Esophagus (tissue), 2 donors: Measurements from ENCODE around the gene SCG3. TPM values are rescaled to one million over a fixed set of nuclear protein-coding genes. Genes with fewer than 3 reads are reported as not detected.
A peak's percentile ranks its signal among the peaks of the same experiment; 100 is the strongest.

ENCODE experiments used
- H3K27ac ChIP-seq, 2 donors: one replicate each; pipeline ENCODE4 v1.5.1; 2013; ENCODE audit warnings: low read depth in 2 of 2, mild to moderate bottlenecking in 2 of 2, inconsistent platforms in 1 of 2, low read length in 1 of 2, moderate library complexity in 1 of 2
- H3K27me3 ChIP-seq, 2 donors: one replicate each; pipeline ENCODE4 v1.6.1; 2013; ENCODE audit warnings: low read length in 2 of 2, control low read depth in 1 of 2, mild to moderate bottlenecking in 1 of 2; ENCODE audit not compliant: insufficient read depth in 2 of 2, control insufficient read depth in 1 of 2
- H3K36me3 ChIP-seq, 2 donors: one replicate each; pipeline ENCODE4 v1.6.1; 2013; ENCODE audit warnings: low read length in 1 of 2; ENCODE audit not compliant: control insufficient read depth in 2 of 2, insufficient read depth in 2 of 2
- H3K4me1 ChIP-seq, 2 donors: one replicate each; pipeline ENCODE4 v1.6.1; 2013; ENCODE audit warnings: low read length in 1 of 2; ENCODE audit not compliant: control insufficient read depth in 2 of 2, insufficient read depth in 2 of 2
- H3K4me3 ChIP-seq, 2 donors: one replicate each; pipeline ENCODE4 v1.5.1; 2013; ENCODE audit warnings: low read length in 2 of 2, mild to moderate bottlenecking in 2 of 2, low read depth in 1 of 2, moderate library complexity in 1 of 2
- H3K9me3 ChIP-seq, 2 donors: one replicate each; pipeline ENCODE4 v1.6.1; 2013; ENCODE audit warnings: mild to moderate bottlenecking in 2 of 2, low read depth in 1 of 2, low read length in 1 of 2, moderate library complexity in 1 of 2; ENCODE audit not compliant: control insufficient read depth in 2 of 2, insufficient read depth in 1 of 2
- WGBS, 2 donors: extraction: QIAGEN DNeasy Blood & Tissue Kit; methylation state at CpG; one replicate each; pipeline ENCODE4 v1.1.7; 2013; 5-methylcytosine and 5-hydroxymethylcytosine counted together
- polyA plus RNA-seq, 2 donors: library from polyadenylated mRNA; stranded (reverse); fragments of 200-250 nt; gene quantifications; one replicate each; pipeline ENCODE4 v1.2.3, GENCODE V29; 2013
- donor health status: healthy with polysubstance abuse.
- donor health status: Bipolar disorder and iron deficiency.

The SCG3 gene
- polyA plus RNA-seq, 2 donors = 0.12 TPM; not detected in 1

DNA sequence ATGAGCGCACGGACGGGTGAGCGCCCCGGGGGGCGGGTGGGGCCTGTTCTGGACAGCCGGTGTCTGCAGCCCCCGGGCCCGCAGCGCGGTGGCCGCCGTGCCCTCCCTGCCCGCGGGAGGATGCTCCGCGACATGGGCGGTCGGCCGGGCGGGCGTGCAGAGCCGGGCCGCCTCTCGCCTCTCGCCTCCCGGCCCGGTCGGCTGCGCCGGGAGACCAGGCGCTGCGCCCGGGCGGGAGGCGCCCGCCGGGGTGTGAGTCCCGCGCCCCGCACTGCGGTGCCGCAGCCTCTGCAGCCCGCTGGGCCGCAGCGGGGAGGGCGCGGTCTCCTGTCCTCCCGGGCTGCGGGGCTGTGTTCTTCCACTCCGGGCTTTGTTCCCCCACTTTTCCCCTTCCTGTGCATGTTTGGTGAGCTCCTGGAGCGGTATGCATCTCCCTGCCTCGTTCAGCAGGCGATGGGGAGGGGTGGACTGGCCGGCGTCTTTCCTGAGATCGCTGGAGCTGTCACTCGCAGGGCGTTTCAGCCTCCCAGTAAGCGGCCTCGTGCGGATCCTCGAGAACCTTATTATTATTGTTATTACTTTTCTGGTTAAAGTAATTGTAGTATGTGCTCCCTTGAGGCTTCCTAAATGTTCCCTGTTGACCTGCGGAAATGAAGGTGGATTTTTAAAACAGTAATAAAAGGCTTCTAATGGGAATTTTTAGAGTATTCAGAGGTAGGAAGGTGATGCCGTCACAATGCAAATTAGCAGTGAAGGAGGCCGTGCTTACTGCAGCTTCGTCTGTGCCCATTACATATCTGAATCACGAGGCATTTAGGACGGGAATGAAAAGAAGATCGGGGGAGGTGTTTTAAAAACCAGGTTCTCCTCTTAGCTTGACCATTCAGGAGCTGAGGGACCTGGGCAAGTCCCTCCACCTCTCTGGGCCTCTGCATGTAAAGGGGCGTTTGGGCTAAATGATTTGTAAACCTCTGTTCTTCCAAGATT is 70.7 kb downstream of the SCG3 start:
- H3K36me3 ChIP-seq = no peaks in the 10 kb centered on the region
- H3K27me3 ChIP-seq = no peaks in the 10 kb centered on the region
- no peaks in the 10 kb centered on the region for H3K9me3 ChIP-seq
- H3K27ac ChIP-seq = peak overlapping the region; percentile 66 to 85
- peaks cover 0 to 6% of the 10 kb centered on the region in 2 donors for H3K4me1 ChIP-seq
- WGBS, 2 donors = 2 to 3% methylated on average over 62 to 71 of the region's 71 CpGs
- H3K4me3 ChIP-seq = peak overlapping the region; percentile 80 to 90

- Histone ChIP-seq H3K4me1 (peaks cover 0 to 6% of the 10 kb centered on the region in 2 donors), H3K36me3 (peaks cover 0 to 2% of the 10 kb centered on the region in 2 donors), H3K27ac (no peak overlapping the region), H3K4me3 (no peak overlapping the region), H3K27me3 (no peaks in the 10 kb centered on the region), H3K9me3 (no peaks in the 10 kb centered on the region)
- WGBS, 2 donors = 70 to 86% methylated on average over 5 of the region's 5 CpGs
Observed at GRCh38 chr15:51752888-51753287, 71.6 kb downstream of the SCG3 start.

GRCh38 chr15:51754267-51754666 is 73.0 kb downstream of the SCG3 start:
- Histone ChIP-seq H3K4me3 (no peak overlapping the region), H3K27ac (no peak overlapping the region), H3K4me1 (peaks cover 0 to 6% of the 10 kb centered on the region in 2 donors), H3K36me3 (peaks cover 0 to 2% of the 10 kb centered on the region in 2 donors), H3K27me3 (no peaks in the 10 kb centered on the region), H3K9me3 (no peaks in the 10 kb centered on the region)
- WGBS, 2 donors = 73 to 75% methylated on average over 2 of the region's 2 CpGs

GRCh38 chr15:51755790-51756189 is 74.5 kb downstream of the SCG3 start:
- Histone ChIP-seq H3K27ac (no peak overlapping the region), H3K9me3 (no peaks in the 10 kb centered on the region), H3K36me3 (peaks cover 0 to 2% of the 10 kb centered on the region in 2 donors), H3K4me3 (no peak overlapping the region), H3K27me3 (no peaks in the 10 kb centered on the region), H3K4me1 (peaks cover 0 to 6% of the 10 kb centered on the region in 2 donors)
- WGBS, 2 donors = 62 to 85% methylated on average over 4 of the region's 4 CpGs

- Histone ChIP-seq H3K4me3 (no peak overlapping the region), H3K9me3 (no peaks in the 10 kb centered on the region), H3K4me1 (peaks cover 0 to 6% of the 10 kb centered on the region in 2 donors), H3K27ac (no peak overlapping the region), H3K36me3 (peaks cover 0 to 2% of the 10 kb centered on the region in 2 donors), H3K27me3 (no peaks in the 10 kb centered on the region)
- WGBS, 2 donors = 87 to 88% methylated on average over 4 of the region's 4 CpGs
Observed at GRCh38 chr15:51756482-51756881, 75.2 kb downstream of the SCG3 start.

DNA sequence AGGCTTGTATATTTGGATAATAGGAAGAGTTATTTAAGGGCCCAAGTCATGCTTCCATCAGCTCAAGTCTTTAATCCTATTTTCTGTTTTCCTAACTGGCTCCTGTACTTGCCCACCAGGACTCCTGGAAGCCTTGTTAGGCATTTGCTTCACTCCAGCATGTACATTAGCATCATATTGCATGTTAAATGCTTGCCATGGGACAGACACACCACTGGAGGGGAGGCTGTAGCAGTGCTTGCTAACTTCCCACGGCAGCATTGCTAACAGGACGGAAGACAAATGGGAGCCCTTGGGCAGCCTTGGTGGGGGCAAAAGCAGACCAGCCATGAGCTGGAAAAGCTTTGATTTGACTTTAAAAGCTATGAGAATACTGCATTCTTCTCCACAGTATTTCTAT is 76.1 kb downstream of the SCG3 start:
- H3K27me3 ChIP-seq = no peaks in the 10 kb centered on the region
- H3K4me1 ChIP-seq = peaks cover 0 to 5% of the 10 kb centered on the region in 2 donors
- no peak overlapping the region for H3K27ac ChIP-seq
- H3K36me3 ChIP-seq = peaks cover 0 to 2% of the 10 kb centered on the region in 2 donors
- 75 to 90% methylated on average over 2 of the region's 2 CpGs for WGBS, 2 donors
- H3K9me3 ChIP-seq = no peaks in the 10 kb centered on the region
- no peak overlapping the region for H3K4me3 ChIP-seq

DNA sequence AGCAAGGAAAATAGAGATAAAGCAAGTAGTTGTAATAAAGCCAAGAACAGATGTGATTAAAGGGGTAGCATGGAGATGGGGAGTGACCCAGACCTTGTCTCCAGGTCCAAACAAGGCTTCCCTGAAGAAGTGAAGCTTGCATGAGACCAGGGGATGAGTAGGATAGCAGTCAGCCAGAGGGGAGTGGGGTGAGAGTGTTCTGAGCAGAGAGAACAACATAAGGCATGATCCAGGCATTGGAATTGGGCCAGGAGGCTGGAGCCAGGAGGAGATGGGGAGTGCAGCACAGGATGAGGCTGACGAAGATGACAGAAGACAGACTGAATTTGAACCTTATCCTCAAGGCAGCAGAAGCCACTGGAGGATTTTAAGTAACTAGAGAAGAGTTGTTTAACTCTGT is 77.3 kb downstream of the SCG3 start:
- H3K27ac ChIP-seq = peak overlapping the region in 1 of 2 donors; percentile 2
- H3K27me3 ChIP-seq = no peaks in the 10 kb centered on the region

GRCh38 chr15:51759557-51760070 is 78.3 kb downstream of the SCG3 start:
- Histone ChIP-seq H3K36me3 (peaks cover 0 to 2% of the 10 kb centered on the region in 2 donors), H3K4me3 (no peak overlapping the region), H3K4me1 (peaks cover 0 to 4% of the 10 kb centered on the region in 2 donors), H3K27ac (no peak overlapping the region), H3K27me3 (no peaks in the 10 kb centered on the region), H3K9me3 (no peaks in the 10 kb centered on the region)
- 70 to 71% methylated on average over 3 of the region's 3 CpGs for WGBS, 2 donors

More for the DNA sequence above, 77.3 kb downstream of the SCG3 start:
- 48 to 58% methylated on average over 1 of the region's 1 CpG for WGBS, 2 donors
- Histone ChIP-seq H3K9me3 (no peaks in the 10 kb centered on the region), H3K36me3 (peaks cover 0 to 2% of the 10 kb centered on the region in 2 donors), H3K4me3 (no peak overlapping the region), H3K4me1 (peaks cover 0 to 4% of the 10 kb centered on the region in 2 donors)

- Histone ChIP-seq H3K4me1 (no peaks in the 10 kb centered on the region), H3K27ac (no peak overlapping the region), H3K36me3 (peaks cover 0 to 2% of the 10 kb centered on the region in 2 donors), H3K4me3 (no peak overlapping the region), H3K9me3 (no peaks in the 10 kb centered on the region), H3K27me3 (no peaks in the 10 kb centered on the region)
- 61 to 80% methylated on average over 3 of the region's 3 CpGs for WGBS, 2 donors
Observed at GRCh38 chr15:51760805-51761204, 79.5 kb downstream of the SCG3 start.
